Skeletal muscle satellite cell (primary cell): ENCODE data around the gene EXOSC5.
"Not testable (repeated sequence)": the region's sequence is repeated elsewhere in the genome, so short reads cannot be mapped to it uniquely, and the experiment has no call there.

Experiments used
- H3K27me3 ChIP-seq: 2 replicates; pipeline ENCODE4 v1.7.0; 2013; ENCODE audit warnings: low read length; ENCODE audit not compliant: control insufficient read depth, insufficient read depth
- H3K36me3 ChIP-seq: 2 replicates; pipeline ENCODE4 v1.7.0; 2013; ENCODE audit warnings: mild to moderate bottlenecking, control low read depth, low read length; ENCODE audit not compliant: insufficient read depth
- H3K4me1 ChIP-seq: 2 replicates; pipeline ENCODE4 v1.7.0; 2013; ENCODE audit warnings: low read length; ENCODE audit not compliant: control insufficient read depth, insufficient read depth
- H3K4me2 ChIP-seq: 2 replicates; pipeline ENCODE4 v1.7.0; 2013; ENCODE audit warnings: mild to moderate bottlenecking, low read length
- H3K4me3 ChIP-seq: 2 replicates; pipeline ENCODE4 v1.7.0; 2013; ENCODE audit warnings: low read length
- H3K9ac ChIP-seq: 2 replicates; pipeline ENCODE4 v1.7.0; 2013; ENCODE audit warnings: mild to moderate bottlenecking, low read depth, low read length, moderate library complexity
- H3K9me3 ChIP-seq: replicated peaks from 2 replicates; pipeline ENCODE4 v1.7.0; 2013; ENCODE audit warnings: mild to moderate bottlenecking, control low read depth, low read length

Gene EXOSC5

DNA sequence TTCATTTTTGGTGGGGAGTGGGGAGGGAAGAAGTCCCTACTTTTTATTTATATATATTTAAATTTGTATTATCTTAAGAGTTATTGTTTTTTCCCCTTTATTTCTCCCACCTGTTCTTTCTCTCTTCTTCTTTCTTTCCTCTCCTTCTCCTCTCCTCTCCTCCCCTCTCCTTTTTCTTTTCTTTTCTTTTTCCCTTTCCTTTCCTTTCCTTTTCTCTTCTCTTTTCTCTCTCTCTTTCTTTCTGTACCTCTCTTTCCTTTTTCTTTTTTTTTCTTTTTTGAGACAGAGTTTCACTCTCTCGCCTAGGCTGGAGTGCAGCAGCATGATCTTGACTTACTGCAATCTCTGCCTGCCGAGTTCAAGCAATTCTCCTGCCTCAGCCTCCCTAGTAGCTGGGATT lies 2.4 kb upstream of the EXOSC5 start:
- Histone ChIP-seq H3K36me3 (peaks cover 2% of the 10 kb centered on the region), H3K27me3 (no peaks in the 10 kb centered on the region), H3K9me3 (no peaks in the 10 kb centered on the region), H3K4me1 (peaks cover 8% of the 10 kb centered on the region), H3K4me2 (no peak overlapping the region), H3K9ac (no peak overlapping the region), H3K4me3 (no peak overlapping the region)

DNA sequence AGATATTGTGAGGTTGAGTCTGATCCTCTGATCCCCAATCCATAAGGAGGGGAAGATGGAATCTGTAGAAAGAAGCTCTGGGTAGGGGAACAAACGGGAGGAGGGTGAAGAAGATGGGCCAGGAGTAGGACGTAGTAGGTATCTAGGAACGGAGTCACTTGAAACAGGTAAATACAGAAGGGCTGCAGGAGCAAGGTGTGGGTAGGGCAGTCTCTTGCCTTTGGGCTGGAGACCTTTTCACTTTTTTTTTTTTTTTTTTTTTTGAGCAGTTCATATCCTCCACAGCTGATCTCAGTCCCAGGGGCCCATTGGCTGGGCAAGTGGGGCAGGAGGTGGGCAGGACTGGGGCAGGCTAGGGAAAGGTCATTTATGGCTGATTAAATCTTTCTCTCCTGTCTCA lies 1.9 kb upstream of the EXOSC5 start:
- Histone ChIP-seq H3K9me3 (no peaks in the 10 kb centered on the region), H3K9ac (peak overlapping the region; percentile 97), H3K36me3 (peaks cover 2% of the 10 kb centered on the region), H3K4me3 (peak overlapping the region; percentile 91), H3K4me2 (peak overlapping the region; percentile 99), H3K27me3 (no peaks in the 10 kb centered on the region), H3K4me1 (peaks cover 8% of the 10 kb centered on the region)

DNA sequence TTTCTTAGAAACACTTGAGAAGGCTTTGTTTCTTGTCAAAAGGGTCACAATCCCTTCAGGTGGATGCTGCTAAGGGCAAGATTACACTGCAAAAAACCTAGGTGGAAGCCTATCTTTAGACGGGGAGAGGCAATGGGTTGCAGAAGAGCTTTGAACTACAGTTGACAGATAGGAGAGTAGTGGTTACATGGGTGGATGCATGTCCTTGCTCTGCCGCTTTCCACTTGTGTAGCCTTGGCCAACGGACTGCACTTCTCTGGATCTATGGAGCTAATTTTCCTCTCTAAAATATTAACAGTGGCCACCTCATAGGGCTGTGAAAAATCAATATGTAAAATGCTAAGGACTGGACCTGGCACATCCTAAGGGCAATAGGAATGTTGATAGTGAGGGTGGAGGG lies 1.4 kb upstream of the EXOSC5 start:
- H3K4me2 ChIP-seq, result peak overlapping the region; percentile 99
- H3K4me3 ChIP-seq, result peak overlapping the region; percentile 91
- peaks cover 8% of the 10 kb centered on the region for H3K4me1 ChIP-seq
- no peaks in the 10 kb centered on the region for H3K9me3 ChIP-seq
- peaks cover 2% of the 10 kb centered on the region for H3K36me3 ChIP-seq
- peak overlapping the region; percentile 97 for H3K9ac ChIP-seq
- H3K27me3 ChIP-seq, result no peaks in the 10 kb centered on the region

DNA sequence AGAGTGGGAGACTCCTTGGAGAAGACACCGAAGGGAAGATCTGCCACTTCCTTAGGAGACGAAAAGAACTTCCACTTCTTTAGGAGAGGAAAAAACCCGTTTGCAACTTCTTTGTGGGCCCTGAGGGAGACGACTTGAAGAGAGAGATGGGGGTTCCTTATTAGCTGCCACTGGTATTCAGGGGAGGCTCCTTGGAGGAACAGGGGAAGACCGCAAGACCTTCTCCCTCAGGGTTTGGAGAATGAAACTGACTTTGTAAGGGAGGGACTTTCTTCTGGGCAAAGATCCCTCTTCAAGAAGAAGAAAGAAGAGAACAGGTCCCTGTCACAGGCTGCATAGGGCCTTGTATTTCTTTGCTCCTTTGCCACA lies 875 bp upstream of the EXOSC5 start:
- Histone ChIP-seq H3K9me3 (no peaks in the 10 kb centered on the region), H3K4me3 (peak overlapping the region; percentile 91), H3K27me3 (no peaks in the 10 kb centered on the region), H3K9ac (peak overlapping the region; percentile 97), H3K36me3 (no peaks in the 10 kb centered on the region), H3K4me2 (peak overlapping the region; percentile 99), H3K4me1 (peaks cover 8% of the 10 kb centered on the region)

DNA sequence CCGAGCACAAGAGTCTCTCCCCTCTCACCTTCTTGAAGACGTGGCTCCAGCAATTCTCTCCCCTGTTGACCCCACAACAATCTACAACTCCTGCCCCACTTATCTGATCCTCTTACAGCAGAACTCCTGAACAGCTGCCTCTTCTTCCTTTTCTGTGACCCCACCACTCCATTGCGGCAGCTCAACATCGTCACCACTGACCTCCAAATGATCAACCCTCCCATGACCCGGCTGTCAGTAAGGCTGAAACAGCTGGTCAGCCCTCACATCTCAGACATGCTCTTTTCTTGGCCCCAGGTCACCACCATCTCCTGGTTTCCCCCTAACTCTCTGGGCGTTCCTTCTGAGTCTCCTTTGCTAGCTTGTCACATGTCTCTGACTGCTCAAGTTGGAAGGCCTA lies 1.8 kb downstream of the EXOSC5 start:
- Histone ChIP-seq H3K27me3 (no peaks in the 10 kb centered on the region), H3K9me3 (no peaks in the 10 kb centered on the region), H3K9ac (no peak overlapping the region), H3K4me1 (peaks cover 8% of the 10 kb centered on the region), H3K4me2 (no peak overlapping the region), H3K4me3 (no peak overlapping the region), H3K36me3 (peaks cover 11% of the 10 kb centered on the region)

DNA sequence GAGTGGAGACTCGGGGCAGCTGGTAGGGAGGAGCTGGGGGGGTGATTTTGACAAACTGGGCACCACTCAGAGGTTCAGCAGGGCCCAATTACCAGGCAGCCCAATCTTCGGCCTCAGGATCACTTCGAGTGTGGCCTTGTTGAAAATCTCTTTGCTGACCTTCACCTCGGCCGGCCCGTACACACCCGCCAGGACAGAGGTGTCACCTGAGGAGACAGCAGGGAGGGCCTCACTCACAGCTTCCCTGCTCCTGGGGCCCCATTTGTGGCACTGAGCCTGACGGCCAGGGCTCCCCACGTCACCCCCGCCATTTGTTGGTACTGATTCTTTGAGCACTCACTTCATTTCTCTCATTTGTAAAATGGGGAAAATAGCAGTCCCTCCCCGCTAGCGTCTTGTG lies 4.4 kb downstream of the EXOSC5 start:
- Histone ChIP-seq H3K4me3 (no peak overlapping the region), H3K9ac (no peak overlapping the region), H3K36me3 (peaks cover 14% of the 10 kb centered on the region), H3K4me2 (no peak overlapping the region), H3K27me3 (no peaks in the 10 kb centered on the region), H3K4me1 (no peaks in the 10 kb centered on the region), H3K9me3 (no peaks in the 10 kb centered on the region)

DNA sequence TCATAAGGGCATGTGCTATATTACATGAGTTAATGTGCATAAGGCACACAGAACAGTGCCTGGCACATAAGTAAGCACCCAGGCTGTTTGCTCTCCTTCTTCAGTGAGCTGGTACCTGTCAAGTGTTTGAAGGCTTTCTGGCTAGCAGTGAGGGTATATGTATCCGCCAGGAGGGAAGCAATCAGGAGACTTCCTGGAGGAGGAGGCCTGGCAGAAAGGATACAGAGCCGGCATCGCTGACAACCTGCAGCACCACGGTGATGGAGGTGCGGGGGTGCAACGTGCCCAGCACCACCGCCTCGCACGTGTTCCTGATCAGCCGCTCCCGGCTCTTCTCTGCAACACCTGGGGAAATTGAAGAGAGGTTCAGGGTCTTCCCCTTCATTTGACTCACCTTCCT lies 5.5 kb downstream of the EXOSC5 start:
- no peaks in the 10 kb centered on the region for H3K27me3 ChIP-seq
- no peaks in the 10 kb centered on the region for H3K9me3 ChIP-seq
- H3K4me1 ChIP-seq, result no peaks in the 10 kb centered on the region
- H3K4me3 ChIP-seq, result no peak overlapping the region
- H3K36me3 ChIP-seq, result peaks cover 14% of the 10 kb centered on the region
- H3K4me2 ChIP-seq, result no peak overlapping the region
- no peak overlapping the region for H3K9ac ChIP-seq

DNA sequence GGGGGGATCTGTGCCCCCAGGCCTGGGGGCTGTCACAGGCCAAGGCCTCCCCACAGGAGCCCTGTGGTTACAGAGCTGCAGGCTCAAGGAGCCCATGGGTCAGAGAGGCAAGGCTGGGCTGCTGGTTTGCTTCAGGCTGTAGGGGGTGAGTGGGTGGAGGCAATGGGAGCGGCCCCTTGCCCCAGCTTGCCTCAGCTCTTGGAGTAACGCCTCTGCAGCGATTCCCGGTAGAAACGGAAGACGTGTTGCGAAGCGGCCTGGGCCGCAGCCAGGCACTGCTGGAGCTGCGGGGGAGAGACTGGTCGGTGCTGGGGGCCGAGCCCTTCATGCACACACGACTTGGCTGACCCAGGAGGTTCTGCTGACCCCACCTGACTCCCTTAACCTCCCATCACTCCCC lies 10.7 kb downstream of the EXOSC5 start:
- no peak overlapping the region for H3K4me3 ChIP-seq
- no peak overlapping the region for H3K9ac ChIP-seq
- no peaks in the 10 kb centered on the region for H3K9me3 ChIP-seq
- H3K36me3 ChIP-seq, result peaks cover 10% of the 10 kb centered on the region
- no peaks in the 10 kb centered on the region for H3K4me1 ChIP-seq
- no peak overlapping the region for H3K4me2 ChIP-seq
- no peaks in the 10 kb centered on the region for H3K27me3 ChIP-seq

DNA sequence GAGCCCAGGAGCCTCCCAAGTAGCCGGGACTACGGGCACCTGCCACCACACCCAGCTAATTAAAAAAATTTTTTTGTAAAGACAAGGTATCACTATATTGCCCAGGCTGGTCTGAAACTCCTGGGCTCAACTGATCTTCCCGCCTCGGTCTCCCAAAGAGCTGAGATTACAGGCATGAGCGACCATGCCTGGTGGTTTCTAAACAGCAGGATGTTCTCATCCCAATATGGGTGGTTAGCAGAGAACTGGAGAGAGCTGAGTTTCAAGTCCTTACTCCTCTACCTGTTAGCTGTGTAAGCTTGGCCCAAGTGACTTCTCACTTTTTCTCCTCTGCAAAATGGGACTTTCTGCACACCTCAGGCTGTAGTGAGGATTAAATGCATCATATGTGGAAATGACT lies 12.8 kb downstream of the EXOSC5 start:
- no peaks in the 10 kb centered on the region for H3K27me3 ChIP-seq
- H3K36me3 ChIP-seq, result no peaks in the 10 kb centered on the region
- H3K4me2 ChIP-seq, result no peak overlapping the region
- no peak overlapping the region for H3K4me3 ChIP-seq
- H3K9ac ChIP-seq, result no peak overlapping the region
- no peaks in the 10 kb centered on the region for H3K4me1 ChIP-seq
- no peaks in the 10 kb centered on the region for H3K9me3 ChIP-seq

DNA sequence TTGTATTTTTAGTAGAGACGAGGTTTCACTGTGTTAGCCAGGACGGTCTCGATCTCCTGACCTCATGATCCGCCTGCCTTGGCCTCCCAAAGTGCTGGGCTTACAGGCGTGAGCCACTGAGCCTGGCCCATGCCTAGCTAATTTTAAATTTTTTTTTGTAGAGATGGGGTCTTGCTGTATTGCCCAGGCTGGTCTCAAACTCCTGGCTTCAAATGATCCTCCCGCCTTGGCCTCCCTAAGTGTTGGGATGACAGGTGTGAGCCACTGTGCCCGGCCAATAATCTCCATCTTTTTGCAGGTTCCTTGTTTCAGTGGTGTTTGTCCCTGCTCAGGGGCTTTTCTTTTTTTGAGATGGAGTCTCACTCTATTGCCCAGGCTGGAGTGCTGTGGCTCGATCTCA lies 15.6 kb downstream of the EXOSC5 start:
- not testable (repeated sequence) for H3K27me3 ChIP-seq, H3K9me3 ChIP-seq, H3K4me2 ChIP-seq, H3K4me1 ChIP-seq, H3K4me3 ChIP-seq, H3K36me3 ChIP-seq, H3K9ac ChIP-seq

DNA sequence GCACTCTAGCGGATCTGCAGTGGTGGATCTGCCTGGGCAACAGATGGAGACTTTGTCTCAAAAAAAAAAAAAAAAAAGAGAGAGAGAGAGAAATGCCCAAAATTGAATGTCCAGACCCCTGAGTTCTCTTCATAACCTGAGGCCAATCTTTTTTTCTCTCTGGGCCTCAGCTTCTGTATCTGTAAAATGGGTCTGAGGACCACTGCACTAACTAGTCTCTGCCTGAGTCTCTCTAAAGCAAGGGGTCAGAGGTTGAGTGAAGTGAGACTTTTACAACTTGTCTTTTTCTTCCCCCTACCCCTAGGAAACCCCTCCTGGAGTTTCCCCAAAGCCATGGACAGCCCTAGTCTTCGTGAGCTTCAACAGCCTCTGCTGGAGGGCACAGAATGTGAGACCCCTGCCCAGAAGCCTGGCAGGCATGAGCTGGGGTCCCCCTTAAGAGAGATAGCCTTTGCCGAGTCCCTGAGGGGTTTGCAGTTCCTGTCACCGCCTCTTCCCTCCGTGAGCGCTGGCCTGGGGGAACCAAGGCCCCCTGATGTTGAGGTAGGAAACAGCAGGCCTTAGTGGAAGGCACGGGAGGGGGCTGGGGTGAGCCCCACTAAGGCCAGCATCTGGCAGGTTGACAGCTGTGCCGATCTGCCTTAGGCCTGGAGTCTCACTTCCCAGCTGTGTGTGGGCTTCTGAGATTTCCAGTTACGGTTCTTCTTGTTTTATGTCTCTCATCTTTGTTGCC lies 19.0 kb downstream of the EXOSC5 start:
- Histone ChIP-seq H3K27me3 (no peaks in the 10 kb centered on the region), H3K9ac (no peak overlapping the region), H3K9me3 (no peaks in the 10 kb centered on the region), H3K4me3 (no peak overlapping the region), H3K4me2 (no peak overlapping the region), H3K36me3 (no peaks in the 10 kb centered on the region), H3K4me1 (peaks cover 27% of the 10 kb centered on the region)

DNA sequence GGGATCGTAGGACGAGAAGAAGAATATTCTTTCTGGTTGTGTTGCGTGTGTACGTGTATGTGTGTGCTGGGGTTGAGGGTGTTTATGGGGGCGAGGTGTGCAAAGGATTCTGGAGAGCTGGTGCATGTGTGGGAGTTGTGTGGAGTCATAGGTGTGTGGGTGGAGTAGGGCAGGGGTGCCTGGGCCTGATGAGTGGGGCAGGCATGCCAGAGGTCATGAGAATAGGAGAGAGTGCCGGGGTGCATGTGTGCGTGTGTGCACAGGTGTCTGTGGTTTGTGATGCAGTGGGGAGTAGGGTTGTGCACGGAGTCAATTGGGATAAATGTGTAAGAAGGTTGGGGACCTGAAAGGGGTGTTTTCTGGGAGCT lies 20.2 kb downstream of the EXOSC5 start:
- Histone ChIP-seq H3K9me3 (no peaks in the 10 kb centered on the region), H3K4me3 (peak overlapping the region; percentile 73), H3K9ac (no peak overlapping the region), H3K4me2 (peak overlapping the region; percentile 82), H3K27me3 (no peaks in the 10 kb centered on the region), H3K36me3 (no peaks in the 10 kb centered on the region), H3K4me1 (peaks cover 27% of the 10 kb centered on the region)
